Measurements from ENCODE around the gene DAG1.

The DAG1 gene

DNA sequence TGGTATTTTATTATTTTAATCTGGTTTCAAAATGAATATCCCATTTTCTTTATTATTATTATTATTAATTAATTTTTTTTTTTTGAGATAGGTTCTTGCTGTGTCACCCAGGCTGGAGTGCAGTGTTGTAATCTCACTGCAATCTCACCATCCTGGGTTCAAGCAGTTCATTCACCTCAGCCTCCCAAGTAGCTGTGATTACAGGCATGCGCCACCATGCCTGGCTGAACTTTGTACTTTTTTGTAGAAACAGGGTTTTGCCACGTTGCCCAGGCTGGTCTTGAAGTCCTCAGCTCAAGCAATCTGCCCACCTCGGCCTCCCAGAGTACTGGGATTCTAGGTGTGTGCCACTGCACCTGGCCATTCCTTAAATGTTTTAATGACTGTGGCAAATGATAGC is 28.6 kb downstream of the DAG1 start:
- DNase-seq (ENCODE audit: low spot score): no peak
- ChIA-PET CTCF (no interaction called here), POLR2A (ENCODE audit: low non-redundant PET) (no interaction called here)
- TF ChIP-seq, protein P1, sequence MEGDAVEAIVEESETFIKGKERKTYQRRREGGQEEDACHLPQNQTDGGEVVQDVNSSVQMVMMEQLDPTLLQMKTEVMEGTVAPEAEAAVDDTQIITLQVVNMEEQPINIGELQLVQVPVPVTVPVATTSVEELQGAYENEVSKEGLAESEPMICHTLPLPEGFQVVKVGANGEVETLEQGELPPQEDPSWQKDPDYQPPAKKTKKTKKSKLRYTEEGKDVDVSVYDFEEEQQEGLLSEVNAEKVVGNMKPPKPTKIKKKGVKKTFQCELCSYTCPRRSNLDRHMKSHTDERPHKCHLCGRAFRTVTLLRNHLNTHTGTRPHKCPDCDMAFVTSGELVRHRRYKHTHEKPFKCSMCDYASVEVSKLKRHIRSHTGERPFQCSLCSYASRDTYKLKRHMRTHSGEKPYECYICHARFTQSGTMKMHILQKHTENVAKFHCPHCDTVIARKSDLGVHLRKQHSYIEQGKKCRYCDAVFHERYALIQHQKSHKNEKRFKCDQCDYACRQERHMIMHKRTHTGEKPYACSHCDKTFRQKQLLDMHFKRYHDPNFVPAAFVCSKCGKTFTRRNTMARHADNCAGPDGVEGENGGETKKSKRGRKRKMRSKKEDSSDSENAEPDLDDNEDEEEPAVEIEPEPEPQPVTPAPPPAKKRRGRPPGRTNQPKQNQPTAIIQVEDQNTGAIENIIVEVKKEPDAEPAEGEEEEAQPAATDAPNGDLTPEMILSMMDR (conservative IDR thresholded peaks at IDR 0.05; ENCODE audit: low read depth): no peak
- H3K27ac ChIP-seq: peak overlapping the region; percentile 97

DNA sequence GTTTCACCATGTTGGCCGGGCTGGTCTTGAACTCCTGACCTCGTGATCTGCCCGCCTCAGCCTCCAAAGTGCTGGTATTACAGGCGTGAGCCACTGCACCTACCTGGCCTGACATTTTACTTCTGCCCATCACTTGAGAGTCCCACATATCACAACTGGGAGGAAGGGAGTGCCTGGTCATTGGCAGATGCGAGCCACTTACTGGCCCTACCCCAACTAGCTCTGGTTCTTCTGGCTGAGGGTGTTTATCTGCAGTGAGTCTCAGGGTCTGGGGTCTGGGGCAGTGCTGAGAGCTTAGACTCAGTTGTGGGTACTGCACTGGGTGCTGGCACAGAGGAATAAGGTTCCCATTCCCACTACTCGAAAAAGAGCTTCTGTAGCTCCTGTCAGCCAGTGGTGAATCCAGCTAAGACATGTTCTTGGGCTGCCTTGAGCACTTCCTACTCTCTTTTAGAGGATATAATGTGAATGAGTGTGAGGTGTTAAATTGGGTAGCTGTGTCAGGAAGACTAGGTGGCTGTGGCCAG is 30.2 kb downstream of the DAG1 start:
- TF ChIP-seq, protein P1 (conservative IDR thresholded peaks at IDR 0.05; ENCODE audit: low read depth): no peak
- H3K27ac ChIP-seq: peak overlapping the region; percentile 97
- no peak for DNase-seq (ENCODE audit: low spot score)
- POLR2A ChIA-PET (ENCODE audit: low non-redundant PET): interaction anchor here (0.6 to 0.7 kb wide), 2 partner anchors 22 to 30 kb away, joined by 4 to 11 read pairs; no protein-coding TSS in a partner anchor
- CTCF ChIA-PET: no interaction called here

DNA sequence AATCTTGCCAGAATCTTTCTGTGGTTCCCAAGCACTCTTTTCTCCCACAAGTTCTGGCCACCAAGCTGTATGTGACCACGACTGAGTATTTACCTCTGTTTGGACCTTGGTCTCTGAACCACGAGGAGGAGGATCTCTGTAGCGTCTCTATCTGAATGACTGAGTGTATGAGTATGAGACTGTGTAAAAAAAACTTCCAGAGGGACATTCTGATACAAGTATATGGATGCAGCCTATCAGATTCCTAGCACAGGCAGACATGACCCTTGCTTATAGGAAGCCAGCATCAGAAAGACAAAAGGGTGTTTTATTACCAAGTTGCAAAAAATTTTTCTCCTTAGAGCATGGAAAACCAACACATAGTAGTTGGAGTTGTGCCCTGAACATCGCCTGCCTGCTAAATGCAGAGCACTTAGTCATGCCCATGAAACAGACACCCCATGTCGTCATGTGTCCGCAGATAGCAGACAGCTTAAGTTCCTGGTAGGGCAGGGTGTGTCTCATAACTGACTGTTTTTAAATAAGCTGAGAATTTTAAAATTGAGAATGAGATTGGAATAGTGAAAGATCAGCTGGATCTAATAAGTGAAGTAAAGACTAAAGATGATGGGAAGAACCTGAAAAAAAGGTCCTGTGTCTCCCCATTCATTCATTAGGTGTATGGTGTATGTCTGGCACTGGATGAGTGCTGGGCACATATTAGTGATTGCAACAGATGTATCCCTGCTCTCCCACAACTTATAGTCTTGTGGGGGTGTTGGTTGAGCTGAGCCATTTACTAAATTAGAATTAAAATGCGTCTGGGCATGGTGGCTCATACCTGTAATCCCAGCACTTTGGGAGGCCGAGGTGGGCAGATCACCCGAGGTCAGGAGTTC is 30.9 kb downstream of the DAG1 start:
- POLR2A ChIA-PET (ENCODE audit: low non-redundant PET): interaction anchor here (0.6 kb wide), 1 partner anchor 23 kb away, joined by 11 read pairs; no protein-coding TSS in a partner anchor
- H3K27ac ChIP-seq: peak overlapping the region; percentile 97
- peak; percentile 79 for DNase-seq (ENCODE audit: low spot score)
- CTCF ChIA-PET: no interaction called here
- TF ChIP-seq, protein P1 (conservative IDR thresholded peaks at IDR 0.05; ENCODE audit: low read depth): no peak

DNA sequence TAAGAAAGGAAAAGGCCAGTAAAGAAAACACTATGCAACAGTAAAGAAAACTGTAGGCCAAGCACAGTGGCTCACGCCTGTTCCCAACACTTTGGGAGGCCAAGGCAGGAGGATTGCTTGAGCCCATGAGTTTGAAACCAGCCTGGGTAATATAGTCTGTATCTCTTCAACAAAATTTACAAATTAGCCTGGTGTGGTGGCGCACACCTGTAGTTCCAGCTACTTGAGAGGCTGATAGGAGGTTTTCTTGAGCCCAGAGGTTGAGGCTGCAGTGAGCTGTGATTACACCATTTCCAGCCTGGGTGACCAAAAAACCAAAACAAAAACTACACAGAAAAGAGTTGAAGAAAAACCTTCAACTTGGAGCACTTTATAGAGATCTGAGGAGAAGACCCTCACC is 31.8 kb downstream of the DAG1 start:
- ChIA-PET CTCF (no interaction called here), POLR2A (ENCODE audit: low non-redundant PET) (no interaction called here)
- no peak for DNase-seq (ENCODE audit: low spot score)
- peak overlapping the region; percentile 97 for H3K27ac ChIP-seq
- TF ChIP-seq, protein P1 (conservative IDR thresholded peaks at IDR 0.05; ENCODE audit: low read depth): no peak

DNA sequence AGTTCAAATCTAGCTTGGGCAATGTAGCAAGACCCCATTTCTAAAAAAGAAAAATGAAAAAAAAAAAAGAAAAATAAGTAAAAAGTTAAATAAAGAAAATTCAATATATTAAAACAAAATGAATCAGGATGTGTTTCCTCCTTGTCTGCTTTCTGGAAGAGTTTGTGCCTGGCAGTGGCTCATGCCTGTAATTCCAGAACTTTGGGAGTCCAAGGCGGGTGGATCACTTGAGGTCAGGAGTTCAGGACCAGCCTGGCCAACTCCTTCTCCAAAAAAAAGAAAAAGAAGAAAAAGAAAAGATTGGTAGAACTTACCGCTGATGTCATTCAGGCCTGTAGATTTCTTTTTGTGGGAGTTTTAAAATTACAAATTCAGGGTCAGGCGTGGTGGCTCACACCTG is 36.8 kb downstream of the DAG1 start:
- no peak overlapping the region for H3K27ac ChIP-seq
- POLR2A ChIA-PET (ENCODE audit: low non-redundant PET): no interaction called here
- TF ChIP-seq, protein P1 (conservative IDR thresholded peaks at IDR 0.05; ENCODE audit: low read depth): no peak
- no peak for DNase-seq (ENCODE audit: low spot score)
- CTCF ChIA-PET: interaction anchor here (0.6 to 0.7 kb wide), 2 partner anchors 148 to 307 kb away, joined by 3 to 8 read pairs; a partner anchor contains a TSS

DNA sequence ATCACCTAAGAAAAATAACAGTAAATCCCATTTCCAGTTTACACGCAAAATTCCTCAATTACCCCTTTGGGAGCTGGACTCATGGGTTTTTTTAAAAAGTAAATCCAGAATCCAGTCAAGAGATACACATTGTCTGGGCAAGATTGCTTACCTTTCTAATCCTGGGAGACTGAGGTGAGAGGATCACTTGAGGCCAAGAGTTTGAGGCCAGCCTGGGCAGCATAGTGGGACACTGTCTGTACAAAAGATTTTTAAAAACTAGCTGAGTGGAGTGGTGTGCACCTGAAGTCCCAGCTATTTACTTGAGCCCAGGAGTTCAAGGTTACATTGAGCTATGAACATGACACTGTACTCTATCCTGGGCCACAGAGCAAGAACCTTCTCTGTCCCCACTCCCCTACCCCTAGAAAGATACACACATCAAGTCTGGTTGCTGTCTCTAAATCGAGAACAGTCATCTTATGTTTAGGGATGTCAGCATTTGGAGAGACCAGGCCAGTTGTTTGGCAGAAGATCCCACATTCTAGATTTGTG is 39.0 kb downstream of the DAG1 start:
- ChIA-PET CTCF (no interaction called here), POLR2A (ENCODE audit: low non-redundant PET) (no interaction called here)
- TF ChIP-seq, protein P1 (conservative IDR thresholded peaks at IDR 0.05; ENCODE audit: low read depth): no peak
- no peak for DNase-seq (ENCODE audit: low spot score)
- H3K27ac ChIP-seq: no peak overlapping the region

Data from RWPE1 (cell line).